ENCODE measurements around the gene EFNA4.

The EFNA4 gene

DNA sequence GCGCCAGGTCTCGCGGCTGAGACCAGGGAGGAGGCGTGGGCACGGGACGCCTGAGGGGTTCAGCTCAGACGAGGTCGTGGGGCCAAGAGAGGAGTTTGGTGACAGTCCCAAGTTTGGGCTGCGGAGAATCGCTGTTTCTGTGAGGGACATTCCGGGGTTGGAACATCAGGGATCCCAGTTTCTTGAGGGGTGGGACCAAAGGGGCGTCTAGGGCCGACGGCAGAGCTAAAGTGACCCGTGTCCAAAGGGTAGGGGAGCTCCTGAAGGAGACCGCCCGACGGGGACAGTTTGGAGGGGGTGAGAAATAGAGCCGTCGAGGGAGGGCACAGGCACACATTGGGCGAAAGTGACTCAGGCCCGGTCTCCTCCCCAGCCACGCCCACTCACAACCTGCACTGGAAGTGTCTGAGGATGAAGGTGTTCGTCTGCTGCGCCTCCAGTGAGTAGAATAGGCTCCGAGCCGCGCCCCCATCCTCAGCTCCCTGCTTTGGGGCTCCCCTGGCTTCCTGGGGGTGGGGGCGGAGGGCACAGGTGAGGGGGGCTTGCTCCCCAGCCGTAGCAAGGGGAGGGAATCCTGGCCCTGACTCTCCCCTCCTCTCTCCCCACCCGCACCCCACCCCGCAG, 22.1 kb downstream of the EFNA4 start:
- DNase-seq (ENCODE audit: low read depth in 4 of 4, low spot score in 1 of 4), result peak in 3 of 4 experiments; percentile 55 to 69 (median 69)

GRCh38 chr1:155086128-155086741, 22.7 kb downstream of the EFNA4 start:
- DNase-seq (ENCODE audit: low read depth in 4 of 4, low spot score in 1 of 4), result peak in 3 of 4 experiments; percentile 60 to 72 (median 68)

DNA sequence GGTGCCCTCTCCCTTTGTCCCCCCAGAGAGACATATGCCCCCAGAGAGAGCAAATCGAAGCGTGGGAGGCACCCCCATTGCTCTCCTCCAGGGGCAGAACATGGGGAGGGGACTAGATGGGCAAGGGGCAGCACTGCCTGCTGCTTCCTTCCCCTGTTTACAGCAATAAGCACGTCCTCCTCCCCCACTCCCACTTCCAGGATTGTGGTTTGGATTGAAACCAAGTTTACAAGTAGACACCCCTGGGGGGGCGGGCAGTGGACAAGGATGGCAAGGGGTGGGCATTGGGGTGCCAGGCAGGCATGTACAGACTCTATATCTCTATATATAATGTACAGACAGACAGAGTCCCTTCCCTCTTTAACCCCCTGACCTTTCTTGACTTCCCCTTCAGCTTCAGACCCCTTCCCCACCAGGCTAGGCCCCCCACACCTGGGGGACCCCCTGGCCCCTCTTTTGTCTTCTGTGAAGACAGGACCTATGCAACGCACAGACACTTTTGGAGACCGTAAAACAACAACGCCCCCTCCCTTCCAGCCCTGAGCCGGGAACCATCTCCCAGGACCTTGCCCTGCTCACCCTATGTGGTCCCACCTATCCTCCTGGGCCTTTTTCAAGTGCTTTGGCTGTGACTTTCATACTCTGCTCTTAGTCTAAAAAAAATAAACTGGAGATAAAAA, 23.5 kb downstream of the EFNA4 start:
- DNase-seq (ENCODE audit: low read depth in 4 of 4, low spot score in 1 of 4), result no peak

DNA sequence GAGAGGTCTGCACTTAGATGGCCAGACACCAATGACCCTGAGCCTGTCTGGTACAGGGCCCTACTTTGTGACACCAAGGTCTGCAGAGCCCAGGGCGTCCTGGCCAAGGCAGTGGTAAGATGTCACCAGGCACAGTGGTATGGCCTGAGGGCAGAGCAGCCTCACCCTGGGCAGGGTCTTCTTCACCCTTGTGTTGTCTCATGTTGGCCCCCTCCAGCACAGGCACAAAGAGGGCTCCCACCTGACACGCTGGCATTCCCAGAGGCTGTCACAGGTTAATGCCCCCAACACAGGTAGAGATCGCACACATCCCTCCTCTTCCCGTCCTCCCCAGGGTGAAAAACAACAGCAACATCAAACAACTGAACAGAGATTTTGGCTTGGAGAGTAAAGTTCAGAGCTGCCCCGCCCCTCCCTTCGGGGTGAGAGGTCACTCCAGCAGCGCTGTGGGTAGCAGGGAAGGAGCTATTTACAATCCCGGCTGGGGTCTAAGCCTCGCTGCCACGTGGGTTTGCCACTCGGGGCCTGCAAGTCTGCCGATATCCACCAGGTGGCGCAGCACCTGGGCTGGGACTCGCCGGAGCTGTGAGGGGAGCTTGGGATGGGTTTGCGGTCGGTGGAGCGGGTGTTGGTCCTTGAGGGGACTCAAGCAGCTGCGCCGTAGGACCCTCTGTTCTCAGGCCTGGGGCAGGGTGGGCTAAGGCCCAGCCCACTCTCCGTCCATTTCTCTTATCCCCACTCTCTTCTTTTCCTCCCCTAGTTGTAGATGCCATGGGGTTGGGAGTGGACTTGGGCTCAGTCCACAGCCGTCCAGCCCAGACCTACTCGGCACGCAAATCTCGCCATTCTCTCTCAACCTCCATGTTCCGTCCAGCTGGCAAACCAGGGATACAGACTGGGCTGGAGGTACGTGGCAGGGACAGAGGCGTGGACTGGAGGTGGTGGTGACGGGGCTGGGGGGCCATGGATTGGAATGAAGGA, 27.8 kb downstream of the EFNA4 start:
- DNase-seq (ENCODE audit: low read depth in 4 of 4, low spot score in 1 of 4), result peak; percentile 70 to 80 (median 73)

- no peak for DNase-seq (ENCODE audit: low read depth in 4 of 4, low spot score in 1 of 4)
These were observed 28.6 kb downstream of the EFNA4 start for GRCh38 chr1:155092131-155092530.

GRCh38 chr1:155092641-155093040, 29.1 kb downstream of the EFNA4 start:
- no peak for DNase-seq (ENCODE audit: low read depth in 4 of 4, low spot score in 1 of 4)

- no peak for DNase-seq (ENCODE audit: low read depth in 4 of 4, low spot score in 1 of 4)
These were observed 30.5 kb downstream of the EFNA4 start for GRCh38 chr1:155093911-155094621.

DNA sequence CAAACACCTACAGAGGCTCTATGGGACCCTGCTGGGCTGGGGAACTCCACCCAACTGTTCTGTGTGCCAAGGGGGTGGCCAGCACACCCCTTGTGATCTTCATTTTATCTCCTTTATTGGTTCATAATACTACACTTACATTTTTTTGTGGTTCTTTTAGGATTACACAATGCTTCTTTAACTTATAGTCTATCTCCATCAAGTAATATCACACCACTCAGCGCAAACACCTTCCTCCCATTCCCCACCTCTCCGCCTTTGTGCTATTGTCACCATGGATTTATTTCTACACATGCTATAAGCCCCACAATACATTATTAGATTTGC, 31.0 kb downstream of the EFNA4 start:
- DNase-seq (ENCODE audit: low read depth in 4 of 4, low spot score in 1 of 4), result no peak

GRCh38 chr1:155099331-155099730, 35.8 kb downstream of the EFNA4 start:
- DNase-seq (ENCODE audit: low read depth in 4 of 4, low spot score in 1 of 4), result no peak

- DNase-seq (ENCODE audit: low read depth in 4 of 4, low spot score in 1 of 4), result no peak
These were observed 39.8 kb downstream of the EFNA4 start for GRCh38 chr1:155103325-155103724.

DNA sequence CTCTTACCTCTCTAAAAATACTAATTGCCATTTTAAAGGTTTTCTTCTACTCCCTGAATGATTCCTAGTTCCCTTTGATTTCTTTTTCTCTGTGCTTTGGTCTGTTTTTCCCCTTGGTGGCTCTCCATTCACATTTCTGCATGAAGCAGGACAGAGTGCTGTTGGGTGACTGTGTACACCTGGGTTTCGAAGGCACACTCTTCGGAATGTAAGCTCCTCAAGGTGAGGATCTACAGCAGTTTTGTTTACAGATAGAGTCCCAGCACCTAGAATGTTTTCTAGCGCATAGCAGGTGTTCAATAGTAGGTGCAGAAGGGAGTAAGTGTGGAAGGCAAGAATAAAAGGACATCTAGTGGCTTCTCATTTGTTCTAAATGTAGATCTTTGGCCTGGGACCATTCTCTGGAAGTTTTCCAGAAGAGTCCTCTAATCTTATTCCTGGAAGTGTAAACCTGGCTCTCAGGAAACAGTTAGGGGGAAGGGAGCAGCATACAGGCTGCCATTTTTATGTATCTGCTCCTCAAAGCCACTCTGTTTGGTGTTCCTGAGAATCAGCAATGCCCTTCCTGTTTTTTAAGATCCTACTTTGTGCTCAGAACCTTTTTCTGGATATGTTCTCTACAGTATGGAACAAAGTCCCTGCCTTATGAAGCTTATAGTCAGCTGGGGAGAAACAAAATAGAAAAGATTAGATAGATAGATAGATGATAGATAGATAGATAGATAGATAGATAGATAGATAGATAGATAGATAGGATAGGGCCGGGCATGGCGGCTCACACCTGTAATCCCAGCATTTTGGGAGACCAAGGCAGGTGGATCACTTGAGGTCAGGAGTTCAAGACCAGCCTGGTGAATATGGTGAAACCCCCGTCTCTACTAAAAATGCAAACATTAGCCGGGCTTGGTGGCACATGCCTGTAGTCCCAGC, 41.3 kb downstream of the EFNA4 start:
- DNase-seq (ENCODE audit: low read depth in 4 of 4, low spot score in 1 of 4), result no peak

DNA sequence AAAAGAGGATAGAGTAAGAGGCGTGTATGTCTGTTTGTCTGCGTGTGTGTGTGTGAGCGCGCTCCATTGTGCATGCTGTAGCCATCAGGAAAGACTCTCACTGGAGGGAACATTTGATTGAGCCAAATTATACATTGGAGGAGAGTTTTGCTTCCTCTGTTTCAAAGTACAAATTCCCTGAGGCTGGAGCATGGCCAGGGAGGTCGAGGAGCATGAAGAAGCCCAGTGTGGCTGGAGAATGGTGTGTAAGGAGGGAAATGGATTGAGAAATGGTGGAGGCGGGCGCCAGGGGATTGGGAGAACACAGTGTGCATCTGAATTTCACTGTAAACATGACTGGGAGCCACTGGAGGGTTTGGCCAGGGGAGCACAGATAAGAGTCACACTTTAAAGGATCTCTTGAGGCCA, 42.1 kb downstream of the EFNA4 start:
- DNase-seq (ENCODE audit: low read depth in 4 of 4, low spot score in 1 of 4), result no peak

- no peak for DNase-seq (ENCODE audit: low read depth in 4 of 4, low spot score in 1 of 4)
These were observed 43.3 kb downstream of the EFNA4 start for GRCh38 chr1:155106862-155107261.

DNA sequence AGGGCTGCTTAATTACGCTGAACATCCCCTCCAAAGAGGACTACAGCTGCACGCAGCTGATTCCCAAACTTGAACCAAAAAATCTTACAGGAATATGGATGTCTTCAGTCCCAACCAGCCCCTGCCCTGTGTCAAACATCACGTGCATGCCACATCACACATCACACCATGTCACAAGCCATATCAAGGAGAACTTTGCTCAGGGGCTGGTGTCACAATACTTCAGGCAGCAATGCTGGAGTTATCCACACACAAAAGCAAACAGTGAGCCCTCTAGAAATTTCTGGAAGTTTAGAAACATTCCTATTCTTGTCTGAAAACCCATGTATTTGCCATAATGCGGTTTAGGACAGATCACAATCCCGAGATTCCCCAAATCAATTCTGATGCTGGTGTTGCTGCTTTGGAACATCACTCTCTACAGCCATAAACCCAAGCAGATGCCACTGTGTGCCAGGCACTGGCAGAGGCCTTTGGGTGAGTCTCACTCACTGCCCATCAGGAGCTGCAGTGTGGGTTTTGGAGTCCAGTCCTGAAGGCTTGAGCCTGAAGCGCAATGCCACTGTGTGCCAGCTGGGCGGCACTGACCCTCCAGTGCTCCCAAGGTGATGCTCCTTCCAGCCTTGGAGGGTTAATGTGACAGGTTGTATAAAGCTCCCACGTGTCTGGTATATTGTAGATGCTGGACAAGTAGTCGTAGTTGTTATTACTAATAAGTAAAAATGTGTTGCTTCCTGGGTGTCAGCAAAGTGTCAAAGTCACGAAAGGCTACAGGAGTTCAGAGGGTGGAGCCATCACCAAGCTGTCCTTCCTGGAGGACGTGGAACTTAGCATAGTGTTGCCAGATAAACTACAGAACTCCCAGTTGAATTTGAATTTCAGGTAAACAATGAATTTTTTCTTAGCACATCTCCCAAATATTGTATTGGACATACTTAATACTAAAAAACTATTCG, 44.0 kb downstream of the EFNA4 start:
- no peak for DNase-seq (ENCODE audit: low read depth in 4 of 4, low spot score in 1 of 4)

DNA sequence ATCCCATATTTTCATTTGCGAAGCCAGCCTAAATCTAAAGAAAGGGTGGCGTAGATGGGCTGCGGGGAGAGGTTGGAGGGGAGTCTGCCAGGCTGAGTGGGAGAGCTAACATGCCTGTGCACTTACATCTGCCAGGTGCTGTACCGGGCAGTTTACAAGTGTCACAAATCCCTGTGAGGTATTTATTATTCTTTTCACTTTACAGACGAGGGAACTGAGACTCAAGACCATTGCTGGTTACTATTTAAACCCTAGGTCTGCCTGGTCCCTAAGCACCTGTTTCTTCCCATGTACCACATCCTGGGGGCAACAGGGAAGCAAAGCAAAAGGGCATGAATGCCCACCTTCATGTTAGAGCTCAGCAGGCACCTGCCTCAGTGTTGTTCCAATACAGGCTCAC, 44.8 kb downstream of the EFNA4 start:
- no peak for DNase-seq (ENCODE audit: low read depth in 4 of 4, low spot score in 1 of 4)

GRCh38 chr1:155110381-155110780, 46.8 kb downstream of the EFNA4 start:
- no peak for DNase-seq (ENCODE audit: low read depth in 4 of 4, low spot score in 1 of 4)

- DNase-seq (ENCODE audit: low read depth in 4 of 4, low spot score in 1 of 4), result no peak
These were observed 47.3 kb downstream of the EFNA4 start for GRCh38 chr1:155110826-155111225.

GRCh38 chr1:155113450-155113980, 50.0 kb downstream of the EFNA4 start:
- no peak for DNase-seq (ENCODE audit: low read depth in 4 of 4, low spot score in 1 of 4)
